NCI-H187 treated with DMSO at 0.1 percent for 48 hours (cell line): Measurements from ENCODE around the gene LGALS9C.
"Not testable (repeated sequence)": the region's sequence is repeated elsewhere in the genome, so short reads cannot be mapped to it uniquely, and the experiment has no call there.

Experiments used
- DNase-seq: peaks from one replicate; lab custom pipeline; 2025; lab: John Stamatoyannopoulos, UW

Gene LGALS9C

DNA sequence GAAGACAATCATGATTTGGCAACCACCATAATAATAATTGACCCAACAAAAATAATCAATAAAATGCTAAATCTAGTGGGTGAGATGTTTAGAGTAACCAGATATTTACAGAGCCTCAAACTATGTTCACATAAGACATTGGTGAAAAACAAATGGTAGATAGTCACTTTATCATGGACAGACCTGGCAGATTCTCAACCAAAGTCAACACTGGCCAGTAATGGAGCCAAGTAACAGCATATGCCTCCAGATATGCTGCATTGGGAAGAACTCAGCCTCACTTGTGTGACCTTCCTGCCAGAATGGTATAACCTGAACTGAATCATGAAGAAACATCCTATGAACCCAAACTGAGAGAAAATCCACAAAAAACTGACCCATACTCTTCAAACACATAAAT, 53.8 kb downstream of the LGALS9C start:
- DNase-seq = not testable (repeated sequence)

GRCh38 chr17:18542234-18542633, 65.6 kb downstream of the LGALS9C start:
- DNase-seq = not testable (repeated sequence)

GRCh38 chr17:18542907-18543306, 66.3 kb downstream of the LGALS9C start:
- DNase-seq = not testable (repeated sequence)
